Measurements from ENCODE around the gene ZNRF3.

DNA sequence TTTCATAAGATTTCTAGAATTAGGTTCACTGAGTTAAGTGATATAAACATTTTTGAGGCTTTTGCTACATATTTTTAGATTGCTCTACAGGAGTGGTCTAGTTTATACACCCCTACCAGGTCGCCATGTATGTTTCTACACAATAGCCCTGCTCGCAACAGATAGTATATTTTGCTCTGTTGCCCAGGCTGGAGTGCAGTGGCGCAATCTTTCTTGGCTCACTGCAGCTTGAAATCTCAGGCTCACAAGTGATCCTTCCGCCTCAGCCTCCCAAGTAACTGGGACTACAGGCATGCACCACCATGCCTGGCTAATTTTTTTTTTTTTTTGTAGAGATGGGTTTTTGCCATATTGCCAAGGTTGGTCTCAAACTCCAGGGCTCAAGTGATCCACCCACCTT is 10.4 kb downstream of the ZNRF3 start:
- TF ChIP-seq POLR2A (IDR thresholded peaks at IDR 0.05): no peak
- TF ChIP-seq, protein P1, sequence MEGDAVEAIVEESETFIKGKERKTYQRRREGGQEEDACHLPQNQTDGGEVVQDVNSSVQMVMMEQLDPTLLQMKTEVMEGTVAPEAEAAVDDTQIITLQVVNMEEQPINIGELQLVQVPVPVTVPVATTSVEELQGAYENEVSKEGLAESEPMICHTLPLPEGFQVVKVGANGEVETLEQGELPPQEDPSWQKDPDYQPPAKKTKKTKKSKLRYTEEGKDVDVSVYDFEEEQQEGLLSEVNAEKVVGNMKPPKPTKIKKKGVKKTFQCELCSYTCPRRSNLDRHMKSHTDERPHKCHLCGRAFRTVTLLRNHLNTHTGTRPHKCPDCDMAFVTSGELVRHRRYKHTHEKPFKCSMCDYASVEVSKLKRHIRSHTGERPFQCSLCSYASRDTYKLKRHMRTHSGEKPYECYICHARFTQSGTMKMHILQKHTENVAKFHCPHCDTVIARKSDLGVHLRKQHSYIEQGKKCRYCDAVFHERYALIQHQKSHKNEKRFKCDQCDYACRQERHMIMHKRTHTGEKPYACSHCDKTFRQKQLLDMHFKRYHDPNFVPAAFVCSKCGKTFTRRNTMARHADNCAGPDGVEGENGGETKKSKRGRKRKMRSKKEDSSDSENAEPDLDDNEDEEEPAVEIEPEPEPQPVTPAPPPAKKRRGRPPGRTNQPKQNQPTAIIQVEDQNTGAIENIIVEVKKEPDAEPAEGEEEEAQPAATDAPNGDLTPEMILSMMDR (IDR thresholded peaks at IDR 0.05): no peak

All from uterus (tissue), 2 donors.